GM12874 (cell line): ENCODE data around the gene CHRNA9.

Experiments
- CTCF ChIP-seq: IDR thresholded peaks from 2 replicates; pipeline ENCODE4 v1.5.1; 2011; ENCODE audit warnings: low read depth, mild to moderate bottlenecking, control low read depth, low read length, moderate library complexity; ENCODE audit not compliant: insufficient read depth

Gene CHRNA9

GRCh38 chr4:40334591-40335524, at the start of gene CHRNA9:
Gene CHRNA9, plus strand, starts transcription at chr4:40335333. Its CDS starts 135 bp downstream, at chr4:40335468.
- TF ChIP-seq CTCF: no peak

DNA sequence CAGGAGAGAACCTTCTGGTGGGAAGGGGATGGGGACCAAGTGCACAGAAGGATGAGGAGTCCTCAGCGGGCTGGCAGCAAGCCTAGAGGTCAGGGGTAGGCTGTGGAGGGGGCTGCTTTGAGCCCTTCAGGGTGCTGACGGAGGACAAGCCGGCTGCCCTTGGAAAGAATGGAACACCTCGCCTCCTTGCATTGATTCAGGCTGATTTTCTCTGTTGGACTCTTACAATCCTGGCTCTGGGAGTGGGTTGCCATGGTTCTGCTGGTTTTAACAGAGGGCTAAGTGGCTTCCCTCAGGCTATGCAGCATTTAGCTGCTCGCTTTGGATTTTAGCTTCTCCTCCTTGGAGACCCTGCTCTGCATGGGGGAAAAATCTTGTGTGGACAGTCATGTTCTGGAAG, 49.4 kb upstream of the CHRNA9 start:
- TF ChIP-seq CTCF: no peak

GRCh38 chr4:40288566-40288965, 46.6 kb upstream of the CHRNA9 start:
- TF ChIP-seq CTCF: no peak

DNA sequence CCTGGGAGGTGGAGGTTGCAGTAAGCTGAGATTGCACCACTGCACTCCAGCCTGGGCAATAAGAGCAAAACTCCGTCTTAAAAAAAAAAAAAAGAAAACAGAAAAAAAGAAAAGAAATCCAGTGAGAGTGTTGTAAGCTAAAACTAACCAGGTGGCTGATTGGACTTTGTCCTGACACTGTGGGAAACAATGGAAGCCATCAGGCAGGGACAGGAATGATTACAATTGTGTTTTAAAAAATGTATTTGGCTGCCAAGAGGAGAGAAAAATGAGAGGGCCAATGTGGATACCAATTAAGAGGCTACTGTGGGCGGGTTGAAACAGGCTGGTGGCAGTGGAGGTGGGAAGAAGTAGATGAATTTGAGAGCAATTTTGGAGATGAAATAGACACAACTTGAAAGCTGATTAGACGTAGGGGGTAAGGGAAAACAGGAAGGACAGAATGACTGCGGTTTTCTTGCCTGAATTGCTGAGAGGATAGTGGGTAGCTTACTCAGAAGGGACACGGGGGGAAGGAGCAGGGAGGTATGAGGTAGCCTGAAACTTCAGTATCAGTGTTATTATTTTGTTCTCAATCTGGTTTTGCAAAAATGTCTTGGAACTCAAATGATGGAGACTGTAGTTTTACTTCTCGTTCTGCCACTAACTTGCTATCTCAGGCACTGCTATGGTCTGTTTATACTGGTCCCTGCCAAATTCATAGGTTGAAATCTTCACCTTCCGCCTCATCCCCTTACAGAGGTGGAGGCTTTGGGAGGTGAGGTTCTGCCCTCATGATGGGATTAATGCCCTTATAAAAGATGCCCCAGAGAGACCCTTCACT, 45.6 kb upstream of the CHRNA9 start:
- no peak for TF ChIP-seq CTCF

GRCh38 chr4:40292313-40292759, 42.8 kb upstream of the CHRNA9 start:
- no peak for TF ChIP-seq CTCF

DNA sequence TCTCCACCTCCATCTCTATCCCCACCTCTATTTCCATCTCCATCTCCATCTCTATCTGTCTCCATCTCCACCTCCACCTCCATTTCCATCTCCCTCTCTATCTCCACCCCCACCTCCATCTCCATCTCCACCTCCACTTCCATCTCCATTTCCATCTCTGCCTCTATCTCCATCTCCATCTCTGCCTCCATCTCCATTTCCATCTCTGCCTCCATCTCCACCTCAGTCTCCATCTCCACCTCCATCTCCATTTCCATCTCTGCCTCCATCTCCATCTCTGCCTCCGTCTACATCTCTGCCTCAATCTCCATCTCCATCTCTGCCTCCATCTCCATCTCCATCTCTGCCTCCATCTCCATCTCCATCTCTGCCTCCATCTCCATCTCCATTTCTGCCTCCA, 40.8 kb upstream of the CHRNA9 start:
- no peak for TF ChIP-seq CTCF

GRCh38 chr4:40295572-40295971, 39.6 kb upstream of the CHRNA9 start:
- TF ChIP-seq CTCF: no peak
